ENCODE data around the gene BPIFB2.

BPIFB2 gene

DNA sequence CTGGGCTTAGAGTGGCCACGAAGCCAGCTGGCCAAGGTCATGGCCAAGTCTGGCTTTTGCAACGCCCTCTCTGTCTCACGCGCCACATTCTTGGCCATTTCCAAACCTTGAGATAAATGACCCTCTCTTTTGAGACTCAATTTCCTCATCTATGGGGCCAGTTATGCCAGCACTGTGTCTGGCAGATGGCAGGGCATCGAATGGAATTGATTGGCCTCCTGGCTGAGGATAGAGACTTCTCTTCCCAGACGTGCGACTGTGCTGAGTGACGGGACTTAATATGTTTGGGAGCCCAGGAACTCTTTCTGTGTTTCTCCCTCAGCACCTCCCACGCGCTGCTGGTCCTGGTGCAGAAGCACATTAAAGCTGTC, 7.6 kb downstream of the BPIFB2 start:
- H3K27me3 ChIP-seq (ENCODE audit: insufficient read depth, low read depth) = peaks cover 66% of the 10 kb centered on the region
- no peak overlapping the region for H2AFZ ChIP-seq (ENCODE audit: low read depth)
- H3K4me2 ChIP-seq = no peak overlapping the region

DNA sequence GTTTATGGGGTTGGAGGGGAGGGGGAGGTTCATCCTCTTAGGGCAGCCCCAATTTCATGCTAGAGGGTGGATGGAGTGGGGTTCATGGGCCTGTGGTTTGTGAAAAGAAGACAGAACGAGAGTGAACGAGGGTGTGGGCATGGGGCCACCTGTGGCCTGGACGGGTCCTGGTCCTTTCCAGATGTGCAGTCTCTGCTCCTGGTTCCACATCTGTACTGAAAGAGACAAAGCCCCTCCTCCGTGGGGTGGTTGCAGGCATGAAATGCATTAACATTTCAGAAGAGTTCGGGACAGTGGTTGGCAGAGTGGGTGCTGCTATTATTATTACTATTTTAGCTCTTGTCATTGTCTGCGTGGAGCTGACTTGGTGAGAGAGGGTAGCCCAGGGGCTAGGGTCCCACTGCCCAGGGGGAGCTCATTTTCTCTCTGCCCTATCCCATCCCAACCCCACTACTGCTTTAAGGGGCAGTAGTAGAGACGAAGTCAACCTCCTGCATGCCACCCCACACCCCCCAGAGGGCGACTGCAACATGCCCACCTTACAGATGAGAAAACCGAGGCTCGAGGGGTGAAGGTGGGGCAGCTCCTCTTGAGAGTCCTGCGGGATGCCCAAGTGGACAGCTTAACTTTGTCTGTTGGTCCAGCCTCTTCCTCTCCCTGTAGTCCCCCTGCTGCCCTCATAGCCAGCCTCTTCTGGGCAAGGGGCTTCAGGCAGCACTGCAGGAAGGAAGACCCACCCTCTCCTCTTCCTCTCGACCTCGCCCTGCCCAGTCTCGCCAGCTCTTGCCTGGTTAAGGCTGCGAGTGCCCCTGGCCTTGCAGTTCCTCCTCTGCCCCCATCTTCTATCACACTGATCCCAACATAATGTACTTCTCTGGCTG, 8.4 kb downstream of the BPIFB2 start:
- Histone ChIP-seq H3K9ac (no peak overlapping the region), H3K79me2 (ENCODE audit: insufficient read depth, low read depth) (no peaks in the 10 kb centered on the region), H4K20me1 (ENCODE audit: insufficient read depth) (no peaks in the 10 kb centered on the region), H2AFZ (ENCODE audit: low read depth) (no peak overlapping the region), H3K4me2 (no peak overlapping the region), H3K36me3 (ENCODE audit: insufficient read depth) (no peaks in the 10 kb centered on the region), H3K4me3 (IDR thresholded peaks at IDR 0.05; ENCODE audit: insufficient read depth, low read depth, low read length) (no peak overlapping the region), H3K27ac (no peak overlapping the region), H3K4me1 (ENCODE audit: low read depth, poor library complexity, severe bottlenecking) (no peaks in the 10 kb centered on the region), H3K27me3 (ENCODE audit: insufficient read depth, low read depth) (peaks cover 61% of the 10 kb centered on the region)
- TF ChIP-seq, protein P1, sequence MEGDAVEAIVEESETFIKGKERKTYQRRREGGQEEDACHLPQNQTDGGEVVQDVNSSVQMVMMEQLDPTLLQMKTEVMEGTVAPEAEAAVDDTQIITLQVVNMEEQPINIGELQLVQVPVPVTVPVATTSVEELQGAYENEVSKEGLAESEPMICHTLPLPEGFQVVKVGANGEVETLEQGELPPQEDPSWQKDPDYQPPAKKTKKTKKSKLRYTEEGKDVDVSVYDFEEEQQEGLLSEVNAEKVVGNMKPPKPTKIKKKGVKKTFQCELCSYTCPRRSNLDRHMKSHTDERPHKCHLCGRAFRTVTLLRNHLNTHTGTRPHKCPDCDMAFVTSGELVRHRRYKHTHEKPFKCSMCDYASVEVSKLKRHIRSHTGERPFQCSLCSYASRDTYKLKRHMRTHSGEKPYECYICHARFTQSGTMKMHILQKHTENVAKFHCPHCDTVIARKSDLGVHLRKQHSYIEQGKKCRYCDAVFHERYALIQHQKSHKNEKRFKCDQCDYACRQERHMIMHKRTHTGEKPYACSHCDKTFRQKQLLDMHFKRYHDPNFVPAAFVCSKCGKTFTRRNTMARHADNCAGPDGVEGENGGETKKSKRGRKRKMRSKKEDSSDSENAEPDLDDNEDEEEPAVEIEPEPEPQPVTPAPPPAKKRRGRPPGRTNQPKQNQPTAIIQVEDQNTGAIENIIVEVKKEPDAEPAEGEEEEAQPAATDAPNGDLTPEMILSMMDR (conservative IDR thresholded peaks at IDR 0.05; ENCODE audit: low read depth, low read length) = no peak

More for the DNA sequence above, 7.6 kb downstream of the BPIFB2 start:
- no peaks in the 10 kb centered on the region for H3K4me1 ChIP-seq (ENCODE audit: low read depth, poor library complexity, severe bottlenecking)
- H3K4me3 ChIP-seq (IDR thresholded peaks at IDR 0.05; ENCODE audit: insufficient read depth, low read depth, low read length) = no peak overlapping the region
- H3K9ac ChIP-seq = no peak overlapping the region
- H3K36me3 ChIP-seq (ENCODE audit: insufficient read depth) = no peaks in the 10 kb centered on the region
- TF ChIP-seq, protein P1 (conservative IDR thresholded peaks at IDR 0.05; ENCODE audit: low read depth, low read length) = no peak
- H4K20me1 ChIP-seq (ENCODE audit: insufficient read depth) = no peaks in the 10 kb centered on the region
- H3K79me2 ChIP-seq (ENCODE audit: insufficient read depth, low read depth) = no peaks in the 10 kb centered on the region
- H3K27ac ChIP-seq = no peak overlapping the region

DNA sequence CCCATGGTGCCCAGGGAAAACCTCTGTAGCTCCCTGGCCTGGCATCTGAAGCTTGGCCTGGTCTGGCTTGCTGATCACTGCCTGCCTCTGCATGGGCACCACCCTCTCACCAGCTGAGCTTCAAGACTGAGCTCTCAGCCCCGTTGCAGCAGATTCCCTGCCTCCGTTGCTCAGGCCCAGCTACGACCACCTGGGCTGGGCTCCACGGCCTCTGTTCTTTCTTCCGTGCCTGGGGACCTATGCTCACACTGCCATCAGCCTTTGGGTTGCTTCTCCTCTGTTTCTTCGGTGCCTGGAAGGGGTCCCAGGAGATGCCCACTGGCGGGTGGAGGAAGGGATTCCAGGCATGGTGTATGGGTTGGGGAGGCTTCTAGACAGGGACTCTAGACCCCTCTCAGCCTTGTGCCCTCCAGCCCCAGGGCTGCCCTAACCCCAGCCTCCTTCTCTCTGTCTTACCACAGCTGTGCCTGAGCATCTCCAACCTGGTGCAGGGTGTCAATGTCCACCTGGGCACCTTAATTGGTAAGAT, 9.1 kb downstream of the BPIFB2 start:
- TF ChIP-seq, protein P1 (conservative IDR thresholded peaks at IDR 0.05; ENCODE audit: low read depth, low read length) = no peak
- Histone ChIP-seq H3K4me2 (no peak overlapping the region), H3K4me3 (IDR thresholded peaks at IDR 0.05; ENCODE audit: insufficient read depth, low read depth, low read length) (no peak overlapping the region), H4K20me1 (ENCODE audit: insufficient read depth) (no peaks in the 10 kb centered on the region), H3K4me1 (ENCODE audit: low read depth, poor library complexity, severe bottlenecking) (no peaks in the 10 kb centered on the region), H3K9ac (no peak overlapping the region), H3K36me3 (ENCODE audit: insufficient read depth) (no peaks in the 10 kb centered on the region), H3K79me2 (ENCODE audit: insufficient read depth, low read depth) (no peaks in the 10 kb centered on the region), H3K27me3 (ENCODE audit: insufficient read depth, low read depth) (peaks cover 56% of the 10 kb centered on the region), H2AFZ (ENCODE audit: low read depth) (no peak overlapping the region), H3K27ac (no peak overlapping the region)

DNA sequence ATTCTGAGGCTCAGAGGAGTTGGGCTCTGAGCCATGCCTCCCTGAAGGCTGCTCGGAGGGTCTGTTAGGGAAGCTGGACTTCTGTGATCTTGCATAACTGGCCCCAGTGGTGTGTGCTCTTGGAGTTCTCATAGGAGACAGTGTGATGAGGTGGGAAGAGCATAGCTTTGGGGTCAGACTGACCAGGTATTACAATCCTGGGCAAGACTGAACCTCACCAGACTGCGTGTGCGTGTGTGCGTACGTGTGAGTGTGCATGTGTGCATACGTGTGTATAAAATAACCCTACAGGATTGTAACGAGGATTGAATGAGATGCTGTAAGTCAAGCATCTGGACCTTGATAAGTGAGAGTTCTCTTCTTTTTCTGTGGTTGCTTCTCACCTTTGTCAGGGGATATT, 10.0 kb downstream of the BPIFB2 start:
- H3K4me2 ChIP-seq = no peak overlapping the region
- H3K4me1 ChIP-seq (ENCODE audit: low read depth, poor library complexity, severe bottlenecking) = no peaks in the 10 kb centered on the region
- peaks cover 50% of the 10 kb centered on the region for H3K27me3 ChIP-seq (ENCODE audit: insufficient read depth, low read depth)
- H3K79me2 ChIP-seq (ENCODE audit: insufficient read depth, low read depth) = no peaks in the 10 kb centered on the region
- no peaks in the 10 kb centered on the region for H4K20me1 ChIP-seq (ENCODE audit: insufficient read depth)
- H3K4me3 ChIP-seq (IDR thresholded peaks at IDR 0.05; ENCODE audit: insufficient read depth, low read depth, low read length) = no peak overlapping the region
- no peaks in the 10 kb centered on the region for H3K36me3 ChIP-seq (ENCODE audit: insufficient read depth)
- H3K9ac ChIP-seq = no peak overlapping the region
- TF ChIP-seq, protein P1 (conservative IDR thresholded peaks at IDR 0.05; ENCODE audit: low read depth, low read length) = no peak
- no peak overlapping the region for H3K27ac ChIP-seq
- no peak overlapping the region for H2AFZ ChIP-seq (ENCODE audit: low read depth)

Measured in KMS-11 (cell line).